Activated gamma-delta T cell treated with Interleukin-2 at 50 U/mL for 16 hours (primary cell): Measurements from ENCODE around the gene DVL2.

Source experiments
- DNase-seq: peaks from one replicate; pipeline ENCODE4 v3.0.0-alpha.2; 2020

The DVL2 gene

DNA sequence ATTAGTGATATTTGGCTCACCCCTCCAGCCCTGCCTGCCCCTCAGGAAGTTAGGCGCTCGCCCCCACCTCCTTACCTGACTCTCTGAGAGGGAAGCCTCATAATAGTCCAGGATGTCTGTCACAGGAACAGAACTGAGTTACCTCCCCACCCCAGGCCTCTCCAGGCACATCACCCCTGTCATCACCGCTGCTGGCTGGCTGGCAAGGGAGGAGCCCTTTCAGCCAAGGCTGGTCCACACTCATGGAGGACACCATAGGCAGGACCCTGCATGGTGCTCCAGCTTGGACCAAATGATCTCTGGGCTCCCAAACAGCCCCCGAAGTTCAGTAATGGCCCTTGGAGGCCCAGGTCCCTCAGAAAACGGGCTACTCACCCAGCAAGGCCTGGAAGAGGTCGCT is 16.2 kb downstream of the DVL2 start:
- no peak for DNase-seq

DNA sequence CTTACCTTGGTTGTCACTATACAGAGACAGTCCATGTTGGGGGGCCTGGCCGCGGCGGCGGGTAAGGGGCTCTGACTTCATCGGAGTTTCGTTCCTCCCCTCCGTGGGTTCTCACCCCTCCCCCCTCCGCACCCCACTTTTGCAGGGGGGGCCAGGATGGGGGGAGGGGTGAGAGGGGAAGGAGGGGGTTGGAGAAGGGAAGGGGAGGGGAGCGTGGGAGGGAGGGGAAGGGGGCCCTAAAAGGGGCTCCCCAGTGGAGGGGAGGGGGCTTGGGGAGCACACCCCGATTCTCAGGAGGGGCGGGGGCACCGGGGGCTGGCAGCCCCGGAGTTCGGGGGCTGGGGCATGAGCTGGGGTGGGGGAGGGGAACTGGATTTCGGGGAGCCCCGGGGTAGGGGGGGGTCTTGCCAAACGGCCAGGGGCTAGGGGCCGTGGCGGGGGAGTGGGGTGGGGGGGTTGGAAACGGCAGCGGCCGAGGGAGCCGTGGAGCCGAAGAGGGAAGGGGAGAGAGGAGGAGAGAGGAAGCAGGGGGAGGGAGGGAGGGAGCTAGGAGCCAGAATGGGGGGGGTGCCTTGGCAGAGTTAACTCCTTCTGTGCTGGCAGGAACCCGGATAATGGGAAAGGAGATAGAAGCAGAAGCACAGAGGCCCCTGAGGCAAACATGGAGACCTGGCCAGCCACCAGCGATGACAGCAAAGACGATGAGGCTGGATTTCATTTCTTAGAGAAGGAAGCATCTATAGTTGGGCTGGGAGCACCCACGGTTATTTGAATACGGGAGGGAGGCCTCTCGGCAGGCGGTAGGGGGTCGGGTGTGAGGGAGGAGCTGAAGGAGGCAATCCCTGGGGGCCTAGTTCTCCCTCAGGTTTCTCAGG is 17.0 kb downstream of the DVL2 start:
- DNase-seq: no peak

DNA sequence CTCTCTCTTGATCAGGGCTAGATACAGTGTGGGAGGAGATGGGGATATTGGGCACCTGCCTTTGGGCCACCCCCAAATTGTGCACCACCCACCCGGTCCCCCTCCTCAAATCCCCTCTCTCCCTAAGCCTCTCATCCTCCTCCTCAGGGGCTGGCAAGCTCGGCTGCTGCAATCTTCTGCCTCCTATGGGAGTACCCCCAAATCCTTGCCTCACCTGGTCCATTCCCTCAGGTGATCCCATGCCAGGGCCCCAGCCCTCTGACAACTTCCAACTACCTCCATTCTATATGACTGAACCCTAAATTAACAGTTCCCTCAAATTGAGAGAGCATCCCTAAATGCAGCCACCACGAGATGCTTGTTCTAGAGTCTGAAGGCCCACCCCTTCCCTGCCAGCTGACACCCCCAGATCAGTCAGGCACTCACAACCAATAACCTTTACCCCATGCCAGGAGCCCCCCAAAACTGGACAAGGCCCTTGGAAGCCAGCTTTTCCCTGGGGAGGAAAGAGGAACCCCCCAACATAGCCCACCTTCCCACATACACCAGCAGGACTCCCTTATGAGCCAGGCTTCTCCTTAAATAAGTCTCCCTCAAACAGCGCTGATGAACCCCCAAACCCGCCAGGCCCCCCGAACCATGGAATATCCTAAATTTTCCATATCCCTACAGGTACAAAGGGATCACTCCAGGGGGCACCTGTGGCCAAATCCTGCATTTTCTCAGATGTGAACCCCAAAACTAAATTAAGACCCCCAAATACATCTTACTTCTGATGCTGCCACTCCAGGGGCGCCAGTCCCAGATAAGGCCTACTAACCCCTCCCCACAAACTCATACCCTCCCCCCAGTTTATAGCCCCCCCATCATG is 17.8 kb downstream of the DVL2 start:
- DNase-seq: no peak

DNA sequence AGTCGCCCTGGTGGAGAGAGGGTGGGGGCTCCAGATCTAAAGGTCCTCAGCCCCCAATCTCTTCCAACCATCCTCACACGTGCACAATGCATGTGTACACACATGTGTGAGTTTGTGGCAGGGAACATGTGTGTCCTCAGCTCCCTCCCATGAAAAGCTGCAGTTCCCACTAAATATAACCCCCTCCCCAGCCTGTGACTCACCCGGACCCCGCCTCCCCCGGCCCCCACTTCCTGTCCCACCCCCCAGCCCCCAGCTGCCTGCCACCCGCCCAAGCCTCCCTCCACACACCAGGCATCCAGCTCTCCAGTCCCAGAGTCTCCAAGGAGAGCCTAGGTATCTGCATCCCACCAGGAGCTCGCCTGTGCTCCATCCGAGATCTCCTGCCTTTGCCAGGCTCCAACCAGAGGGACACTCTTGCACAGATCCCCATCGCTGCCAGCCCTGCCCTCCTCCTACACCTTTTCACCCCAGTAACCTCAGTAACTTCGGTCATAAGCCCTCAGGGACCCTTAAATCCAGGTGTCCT is 18.6 kb downstream of the DVL2 start:
- no peak for DNase-seq

DNA sequence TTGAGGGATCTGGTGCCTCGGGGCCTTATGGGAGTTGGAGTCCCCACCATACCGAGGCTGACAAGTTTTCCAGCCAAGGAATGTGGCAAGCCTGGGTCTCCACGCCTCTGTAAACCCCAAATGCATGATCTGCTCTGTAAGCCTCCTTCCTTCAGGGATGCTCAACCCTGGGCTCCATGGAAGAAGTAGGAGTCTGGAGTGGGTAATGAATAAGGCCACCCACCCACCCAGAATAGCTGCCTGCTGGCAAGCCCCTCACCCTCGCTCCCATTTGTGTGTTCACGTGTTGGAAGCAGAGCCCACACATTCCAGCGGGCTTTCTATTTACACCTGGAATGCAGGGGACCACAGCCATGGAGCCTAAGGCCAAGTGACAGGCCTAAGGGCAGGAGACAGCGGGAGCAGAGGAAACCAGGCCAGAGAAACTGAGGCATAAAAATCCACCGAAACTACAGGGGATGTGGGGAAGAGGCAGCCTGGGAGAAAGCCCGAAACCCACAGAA is 19.1 kb downstream of the DVL2 start:
- DNase-seq: no peak

DNA sequence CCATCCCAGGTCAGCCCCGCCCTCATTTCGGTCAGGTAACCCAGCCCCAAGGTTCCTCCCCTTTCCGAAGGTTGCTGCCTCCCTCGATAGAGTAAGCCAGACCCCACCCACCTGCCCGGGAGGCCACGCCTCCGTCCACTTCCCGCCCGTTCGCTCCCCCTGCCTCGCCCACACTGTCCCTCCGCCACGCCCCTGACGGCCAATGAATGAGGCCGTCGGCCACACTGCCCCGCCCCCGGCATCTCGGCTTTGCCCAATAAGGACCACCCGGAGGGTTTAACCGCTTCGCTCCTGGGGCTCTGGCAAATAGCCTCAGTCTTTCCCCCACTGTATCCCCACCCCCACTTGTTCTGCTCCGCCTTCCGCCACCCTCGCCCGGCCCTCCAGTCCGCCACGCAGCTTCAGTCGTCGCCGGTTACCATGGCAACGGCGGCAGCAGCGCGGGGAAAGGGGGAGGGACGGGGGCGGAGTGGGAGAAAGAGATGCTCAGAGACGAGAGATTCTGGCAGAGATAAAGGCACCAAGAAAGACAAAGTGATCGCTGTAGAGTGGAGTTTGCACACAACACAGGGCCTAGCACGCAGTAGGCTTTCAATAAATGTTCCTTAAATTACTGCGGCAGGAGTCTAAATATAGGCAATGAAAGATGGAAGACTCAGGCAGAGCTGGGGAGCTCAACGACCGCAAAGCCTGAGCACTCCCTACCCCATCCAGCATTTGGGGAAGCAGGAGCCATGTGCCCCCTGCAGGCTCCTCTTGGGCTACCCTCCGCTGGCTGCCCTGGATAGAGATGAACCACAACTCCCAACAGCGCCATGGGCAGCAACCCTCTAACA is 19.8 kb downstream of the DVL2 start:
- peak; percentile 99 for DNase-seq

DNA sequence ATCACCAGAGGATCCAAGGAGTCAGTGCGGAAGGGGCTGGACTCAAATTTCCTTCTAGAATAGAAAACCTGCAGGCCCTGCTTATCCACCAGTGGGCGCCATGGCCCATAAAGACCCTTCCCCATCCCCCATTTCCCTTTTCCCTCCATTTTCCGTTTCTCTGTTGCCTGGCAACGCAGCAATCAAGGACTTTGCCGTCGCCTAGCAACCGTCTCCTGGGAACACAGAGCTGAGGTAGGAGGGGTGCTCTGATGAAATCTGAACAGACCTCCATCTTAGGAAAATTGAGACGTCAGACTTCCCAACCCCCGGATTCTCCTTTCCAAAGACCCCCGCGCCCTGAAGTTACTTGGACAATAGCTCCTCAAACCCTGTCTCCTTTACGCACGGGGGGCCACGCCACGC is 20.4 kb downstream of the DVL2 start:
- no peak for DNase-seq

DNA sequence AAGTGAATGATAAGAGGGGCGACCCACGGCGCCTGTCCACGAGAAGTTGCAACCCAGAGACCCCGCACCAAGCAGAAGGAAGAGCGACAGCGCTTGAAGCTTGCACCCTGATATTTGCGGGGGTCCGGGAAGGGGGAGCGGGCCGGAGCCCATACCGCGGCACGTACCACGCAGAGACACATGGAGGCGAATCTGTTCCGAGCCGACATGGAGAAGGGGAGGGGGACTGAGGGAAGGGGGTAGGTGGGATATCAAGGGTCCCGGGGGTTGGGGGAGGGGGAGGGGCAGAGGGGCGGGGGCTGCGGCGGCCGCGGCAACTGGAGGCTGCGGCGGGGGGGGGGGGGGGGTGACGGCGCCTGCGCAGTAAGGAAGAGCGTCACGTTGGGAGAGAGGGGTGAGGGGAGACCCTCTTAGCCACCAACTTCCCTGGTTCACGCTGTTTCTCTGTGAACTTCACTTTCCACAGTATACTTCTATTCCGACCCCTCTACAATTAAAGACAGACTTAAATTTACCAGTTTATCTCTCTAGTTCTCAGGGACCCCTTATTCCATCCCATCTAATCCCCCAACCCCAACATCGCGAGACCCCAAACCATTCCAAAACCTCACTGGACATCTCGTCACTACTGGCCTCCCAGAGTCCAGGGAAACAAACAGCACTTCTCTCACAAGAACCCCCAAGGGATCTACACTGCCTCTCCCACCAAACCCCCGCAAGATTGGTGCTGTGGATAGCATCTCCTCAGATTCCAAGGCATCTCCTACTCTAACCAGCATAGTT is 22.6 kb downstream of the DVL2 start:
- DNase-seq: no peak

DNA sequence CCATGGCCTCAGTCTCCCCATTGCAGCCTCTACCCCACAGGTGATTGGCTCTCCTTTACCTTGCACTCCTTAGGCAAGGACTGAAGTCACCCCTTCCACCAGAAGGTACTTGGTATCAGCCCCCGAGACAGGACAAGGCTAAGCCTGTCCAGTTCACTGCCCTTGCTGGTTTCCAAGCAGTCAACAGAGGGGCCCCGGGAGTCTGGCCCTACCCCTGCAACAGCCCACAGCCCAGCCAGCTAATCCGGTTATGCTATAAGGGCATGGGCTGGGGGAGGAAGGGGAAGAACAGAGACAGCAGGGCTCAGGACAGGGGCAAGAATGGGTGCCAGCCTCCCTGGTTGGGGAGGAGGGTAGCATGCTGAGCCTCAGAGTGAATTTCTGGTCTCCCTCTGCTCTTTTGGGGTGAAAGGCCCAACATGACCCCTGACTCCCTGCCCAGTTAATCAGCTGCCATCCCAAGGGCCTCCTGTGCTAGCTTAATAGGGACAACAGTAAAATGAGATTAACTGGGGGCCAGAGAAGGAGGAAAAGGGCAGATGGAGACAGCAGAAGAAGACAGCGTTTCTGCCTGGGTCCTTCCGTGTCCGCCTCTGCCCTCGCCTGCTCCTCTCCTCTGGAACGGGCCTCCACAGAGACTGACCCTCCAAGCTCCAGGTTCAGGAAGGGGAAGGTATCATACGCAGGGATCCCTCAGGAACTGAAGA is 25.4 kb downstream of the DVL2 start:
- DNase-seq: no peak

DNA sequence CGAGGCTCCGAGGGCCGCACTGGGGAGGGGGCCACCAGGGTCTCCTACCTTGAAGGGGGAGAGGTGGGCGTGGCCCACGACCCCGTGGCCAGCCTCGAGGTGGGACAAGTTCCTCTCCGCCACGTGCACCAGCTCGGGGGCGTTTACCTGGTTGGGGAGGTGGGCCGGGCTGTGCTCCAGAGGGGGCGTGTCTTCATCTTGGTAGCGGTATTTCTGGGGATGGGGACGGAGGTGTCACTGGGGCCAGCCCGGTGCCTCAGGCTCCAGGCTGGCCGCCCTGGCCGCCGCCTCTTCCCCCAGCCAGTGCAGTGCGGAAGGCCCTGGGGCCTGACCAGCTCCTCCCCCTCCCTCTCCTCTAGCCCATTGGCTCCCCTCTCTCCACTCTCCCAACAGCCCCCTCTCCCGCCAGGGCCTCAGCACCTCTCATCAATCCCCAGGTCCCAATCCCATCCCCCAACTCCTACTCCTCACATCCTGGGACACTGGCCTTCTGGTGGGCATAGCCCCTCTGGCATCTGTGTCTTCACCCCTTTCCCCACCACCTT is 26.2 kb downstream of the DVL2 start:
- DNase-seq: no peak

DNA sequence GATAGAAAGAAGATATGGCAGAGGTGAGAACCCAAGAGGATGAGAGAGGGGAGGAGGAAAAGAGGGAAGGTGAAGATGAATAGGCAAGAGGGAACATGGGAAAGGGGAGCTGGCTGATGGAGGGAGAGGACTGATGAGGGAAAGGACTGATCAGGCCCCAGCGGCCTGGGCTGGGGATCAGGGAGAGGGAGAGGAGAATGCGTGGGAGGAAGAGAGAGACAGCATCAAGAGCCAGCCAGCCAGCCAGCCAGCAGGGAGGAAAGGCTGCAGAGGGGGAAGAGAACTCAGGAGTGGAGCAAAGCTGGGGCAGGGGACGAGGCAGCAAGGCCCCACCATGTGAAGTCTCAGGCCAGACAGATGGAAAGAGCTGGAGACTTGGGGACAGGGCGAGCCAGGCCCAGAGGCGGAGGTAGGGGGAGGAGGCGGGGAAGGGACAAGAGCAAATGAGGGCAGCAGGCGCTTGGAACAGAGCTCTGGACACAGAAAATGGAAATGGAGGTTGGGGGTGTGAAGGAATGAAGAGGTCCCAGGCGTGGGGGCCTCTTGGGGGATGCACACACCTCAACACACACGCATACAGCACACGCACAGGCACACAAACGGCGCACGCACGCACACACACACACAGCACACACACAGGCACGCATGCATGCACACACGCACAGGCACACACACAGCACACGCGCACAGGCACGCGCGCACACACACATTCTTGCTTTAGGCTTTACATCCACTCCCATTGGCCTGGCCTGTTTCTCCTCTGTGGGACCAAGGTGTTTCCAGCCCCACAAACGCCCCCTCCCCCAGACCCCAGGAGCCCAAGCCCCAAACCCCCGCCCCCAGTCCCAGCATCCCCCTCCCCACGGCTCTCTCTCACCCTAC is 27.0 kb downstream of the DVL2 start:
- no peak for DNase-seq

DNA sequence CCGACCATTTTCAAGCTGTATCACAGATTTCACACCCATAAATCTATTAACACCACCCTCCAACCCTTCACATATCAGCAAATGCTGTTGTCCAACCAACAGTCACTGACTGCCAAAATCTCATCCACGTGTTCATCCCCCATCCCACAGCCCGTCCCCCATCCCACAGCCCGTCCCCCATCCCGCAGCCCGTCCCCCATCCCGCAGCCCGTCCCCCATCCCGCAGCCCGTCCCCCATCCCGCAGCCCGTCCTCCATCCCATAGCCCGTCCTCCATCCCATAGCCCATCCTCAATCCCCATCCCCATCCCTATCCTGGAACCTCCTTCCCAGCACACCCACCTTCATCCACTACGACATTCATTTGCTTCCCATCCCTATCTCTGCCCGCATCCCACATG is 28.8 kb downstream of the DVL2 start:
- no peak for DNase-seq

DNA sequence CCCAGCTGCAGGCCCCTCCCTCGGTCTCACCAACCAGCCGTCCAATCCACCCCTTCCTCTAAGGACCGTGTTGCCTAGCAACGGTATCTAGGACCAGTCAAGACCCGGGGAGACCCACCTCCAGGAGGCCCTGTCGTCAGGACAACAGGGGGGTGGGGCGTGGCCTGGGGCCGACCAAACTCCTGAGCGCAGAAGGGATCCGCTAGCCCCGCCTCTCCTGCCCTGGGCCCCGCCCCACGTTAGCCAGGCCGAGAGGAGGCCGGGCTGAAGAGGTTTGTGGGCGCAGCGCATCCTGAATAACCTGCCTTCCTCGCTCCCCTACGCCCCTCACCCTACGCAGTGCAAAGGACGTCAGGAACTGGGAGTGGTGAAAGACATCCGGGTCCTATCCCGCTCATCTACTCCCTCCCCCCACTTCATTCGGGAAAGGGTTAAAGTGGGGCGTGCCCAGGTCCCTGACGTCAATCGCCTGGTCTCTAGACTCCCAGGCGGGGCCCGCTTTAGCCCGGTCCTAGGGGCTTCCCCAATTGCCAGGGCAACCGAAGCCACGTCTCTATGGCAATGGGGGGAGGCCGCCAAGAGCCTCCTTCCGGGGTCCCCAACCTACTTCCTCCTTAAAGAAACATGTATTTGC is 29.4 kb downstream of the DVL2 start:
- DNase-seq: peak; percentile 94

DNA sequence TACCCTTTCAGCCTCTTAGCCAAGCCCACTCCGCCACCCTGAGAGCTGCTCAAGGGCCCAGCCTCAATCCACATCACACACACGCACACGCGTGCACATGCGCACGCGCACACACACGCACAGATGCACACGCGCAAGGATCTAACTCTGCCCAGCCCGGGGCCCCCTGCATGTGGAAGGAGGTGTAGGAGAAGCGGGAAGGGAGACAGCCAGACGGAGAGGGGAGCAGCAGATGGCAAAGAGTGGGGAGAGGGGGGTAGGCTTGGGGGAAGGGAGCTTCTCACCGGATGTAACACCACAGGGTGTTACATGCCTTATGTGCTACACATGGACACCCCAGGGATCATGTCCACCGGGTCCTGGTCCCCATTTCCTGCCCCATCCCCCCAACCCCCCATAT is 30.0 kb downstream of the DVL2 start:
- peak; percentile 33 for DNase-seq

DNA sequence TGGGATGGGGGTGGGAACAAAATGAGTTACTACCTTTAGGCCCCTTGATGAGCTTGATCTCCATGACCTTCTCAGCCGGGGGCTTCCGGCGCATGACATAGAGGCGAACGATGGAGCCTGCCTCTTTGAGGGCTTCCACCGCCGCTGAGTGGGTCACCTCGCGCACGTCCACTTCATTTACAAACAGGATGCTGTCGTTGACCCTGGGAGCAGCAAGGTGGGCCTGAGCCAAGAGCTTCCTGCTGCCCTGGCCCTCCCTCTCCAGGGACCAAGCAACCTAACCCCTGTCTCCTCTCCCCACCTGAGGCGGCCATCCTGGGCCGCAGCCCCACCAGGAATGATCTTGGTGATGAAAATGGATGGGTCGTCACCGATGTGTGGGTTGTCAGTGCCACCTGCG is 30.9 kb downstream of the DVL2 start:
- no peak for DNase-seq

DNA sequence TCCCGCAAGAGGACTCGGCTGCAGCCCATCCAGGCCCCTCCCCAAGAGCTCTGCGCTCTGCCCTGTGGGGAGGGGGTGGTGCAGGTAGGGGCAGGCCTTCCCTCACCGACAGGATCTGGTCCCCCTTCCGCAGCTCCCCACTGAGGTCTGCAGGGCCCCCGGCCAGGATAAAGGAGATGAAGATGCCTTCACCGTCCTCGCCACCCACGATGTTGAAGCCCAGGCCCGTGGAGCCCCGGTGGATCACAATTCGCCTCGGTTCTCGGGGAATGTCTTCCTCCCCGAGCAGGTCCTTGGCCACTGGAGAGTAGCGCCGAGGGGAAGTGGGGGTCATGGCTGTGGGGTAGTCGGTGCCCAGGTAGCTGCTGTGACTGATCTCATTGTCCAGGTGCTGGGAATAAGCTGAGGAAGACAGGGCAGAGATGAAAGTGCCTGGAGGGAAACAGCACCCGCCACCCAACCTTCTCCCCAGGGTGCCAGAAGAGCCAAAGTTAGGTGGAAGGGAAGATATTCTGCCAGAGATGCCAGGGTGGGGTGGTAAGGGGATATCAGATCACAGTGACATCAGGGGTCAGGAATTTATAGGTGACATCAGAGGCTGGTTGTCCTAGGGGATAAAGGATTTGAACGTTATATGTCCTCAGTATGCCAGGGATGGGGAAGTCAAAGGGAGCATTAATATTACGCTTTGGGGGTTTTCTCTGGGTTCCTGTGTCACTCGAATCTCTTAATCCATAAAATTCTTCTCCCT is 37.5 kb downstream of the DVL2 start:
- no peak for DNase-seq

DNA sequence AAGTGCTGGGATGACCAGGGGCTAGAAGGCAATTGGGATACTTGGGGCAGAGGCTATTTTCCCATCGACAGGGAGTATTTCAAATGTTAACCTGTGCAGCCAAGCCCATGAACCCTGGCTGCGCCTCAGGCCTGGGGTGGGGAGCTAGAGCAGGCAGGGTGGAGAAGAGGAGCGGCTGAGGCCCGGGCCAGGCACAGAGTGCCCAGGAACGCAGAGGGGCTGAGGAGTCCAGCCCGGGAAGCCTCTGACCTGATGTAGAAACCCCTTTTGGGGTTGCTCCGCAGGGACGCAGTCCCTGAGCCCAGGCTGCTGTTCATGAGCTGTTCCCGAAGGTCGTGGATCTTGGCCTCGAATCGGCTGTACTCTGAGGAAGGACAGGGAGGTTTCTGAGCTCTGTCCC is 38.3 kb downstream of the DVL2 start:
- no peak for DNase-seq

DNA sequence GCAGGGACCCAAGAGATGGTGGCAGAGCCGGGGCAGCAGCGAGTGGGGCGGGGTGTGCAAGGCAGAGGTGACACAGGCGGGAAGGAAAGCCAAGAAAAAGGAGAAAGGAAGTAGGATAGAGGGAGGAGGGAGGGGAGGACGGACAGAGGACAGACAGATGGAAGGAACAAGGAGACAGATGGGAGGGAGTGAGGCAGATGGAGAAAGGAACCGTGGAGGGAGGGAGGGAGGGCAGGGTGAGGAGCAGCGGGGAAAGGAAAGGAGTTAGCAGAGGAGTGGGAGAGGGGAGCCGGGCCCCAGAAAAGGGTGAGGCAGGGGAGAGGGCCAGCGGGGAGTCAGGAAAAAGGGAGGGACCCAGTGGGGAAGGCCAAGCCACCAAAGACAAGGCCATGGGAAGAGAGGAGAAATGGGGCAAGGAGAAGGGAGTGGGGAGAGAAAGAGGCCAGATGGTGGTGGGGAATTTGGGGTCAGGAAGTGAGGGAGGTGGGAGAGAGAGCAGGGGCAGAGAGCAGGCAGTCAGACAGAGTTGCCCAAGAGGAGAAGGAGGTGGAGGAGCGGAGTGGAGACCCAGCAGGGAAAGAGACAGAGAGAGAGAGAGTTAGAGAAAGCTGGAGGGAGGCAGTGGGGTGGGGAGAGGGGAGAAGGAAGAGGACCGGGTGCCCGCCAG is 41.9 kb downstream of the DVL2 start:
- DNase-seq: no peak
